Astrocyte (in vitro differentiated cells and primary cell): Measurements from ENCODE around the gene WASHC2C. TPM values are rescaled to one million over a fixed set of nuclear protein-coding genes. Genes with fewer than 3 reads are reported as not detected.
"Not testable (repeated sequence)": the region's sequence is repeated elsewhere in the genome, so short reads cannot be mapped to it uniquely, and the experiment has no call there.

ENCODE experiments used
- DNase-seq: peaks from one replicate; pipeline ENCODE4 v3.0.0-alpha.2; 2010; ENCODE audit warnings: low read depth
- FAIRE-seq: peaks from 2 replicates; lab custom pipeline; 2011; peaks lifted over from hg19 to GRCh38; lab: Jason Lieb, UNC
- H2AFZ ChIP-seq: 2 replicates; pipeline ENCODE4 v1.6.0; 2012; ENCODE audit warnings: low read depth, low read length, inconsistent platforms
- H3K27ac ChIP-seq: 2 replicates; pipeline ENCODE4 v1.5.1; 2011; ENCODE audit warnings: low read depth, low read length, inconsistent platforms
- H3K27me3 ChIP-seq: 2 replicates; pipeline ENCODE4 v1.6.0; 2011; ENCODE audit warnings: low read length, inconsistent platforms; ENCODE audit not compliant: insufficient read depth
- H3K36me3 ChIP-seq: 2 replicates; pipeline ENCODE4 v1.5.1; 2011; ENCODE audit warnings: low read length, inconsistent platforms; ENCODE audit not compliant: insufficient read depth
- H3K4me1 ChIP-seq: 2 replicates; pipeline ENCODE4 v1.5.1; 2011; ENCODE audit warnings: low read length, inconsistent platforms; ENCODE audit not compliant: insufficient read depth
- H3K4me2 ChIP-seq: 2 replicates; pipeline ENCODE4 v1.6.0; 2012; ENCODE audit warnings: low read length, inconsistent platforms
- H3K4me3 ChIP-seq: 2 replicates; pipeline ENCODE4 v1.5.1; 2011; ENCODE audit warnings: low read depth, mild to moderate bottlenecking, low read length, inconsistent platforms; ENCODE audit not compliant: insufficient read depth
- H3K79me2 ChIP-seq: 2 replicates; pipeline ENCODE4 v1.6.0; 2012; ENCODE audit warnings: mild to moderate bottlenecking, low read length, inconsistent platforms; ENCODE audit not compliant: insufficient read depth
- H3K9ac ChIP-seq: 2 replicates; pipeline ENCODE4 v1.6.0; 2012; ENCODE audit warnings: mild to moderate bottlenecking, low read length, inconsistent platforms
- H3K9me3 ChIP-seq: 2 replicates; pipeline ENCODE4 v1.5.1; 2012; ENCODE audit warnings: low read depth, mild to moderate bottlenecking, low read length, inconsistent platforms; ENCODE audit not compliant: insufficient read depth
- H4K20me1 ChIP-seq: 2 replicates; pipeline ENCODE4 v1.6.0; 2012; ENCODE audit warnings: low read length, inconsistent platforms; ENCODE audit not compliant: insufficient read depth
- H3K27ac Mint-ChIP-seq: one replicate; pipeline ENCODE4 v1.8.0; 2021; ENCODE audit warnings: mild to moderate bottlenecking, mixed read lengths; ENCODE audit not compliant: unreplicated experiment
- H3K27me3 Mint-ChIP-seq: one replicate; pipeline ENCODE4 v1.8.0; 2021; ENCODE audit warnings: low read depth, mixed read lengths; ENCODE audit not compliant: unreplicated experiment
- H3K36me3 Mint-ChIP-seq: one replicate; pipeline ENCODE4 v1.8.0; 2021; ENCODE audit warnings: low read depth, mixed read lengths; ENCODE audit not compliant: unreplicated experiment
- H3K4me1 Mint-ChIP-seq: one replicate; pipeline ENCODE4 v1.8.0; 2021; ENCODE audit warnings: low read depth, mixed read lengths; ENCODE audit not compliant: unreplicated experiment
- H3K4me3 Mint-ChIP-seq: one replicate; pipeline ENCODE4 v1.8.0; 2021; ENCODE audit warnings: mild to moderate bottlenecking, moderate library complexity, mixed read lengths; ENCODE audit not compliant: unreplicated experiment
- H3K9me3 Mint-ChIP-seq: one replicate; pipeline ENCODE4 v1.8.0; 2021; ENCODE audit warnings: mild to moderate bottlenecking, mixed read lengths; ENCODE audit not compliant: unreplicated experiment
- total RNA-seq: library from RNA; stranded (reverse); gene quantifications from 2 replicates; pipeline ENCODE4 v1.2.1, GENCODE V29; 2021

The WASHC2C gene
- total RNA-seq, 1 donor from 2014 or later: 39.6 TPM

DNA sequence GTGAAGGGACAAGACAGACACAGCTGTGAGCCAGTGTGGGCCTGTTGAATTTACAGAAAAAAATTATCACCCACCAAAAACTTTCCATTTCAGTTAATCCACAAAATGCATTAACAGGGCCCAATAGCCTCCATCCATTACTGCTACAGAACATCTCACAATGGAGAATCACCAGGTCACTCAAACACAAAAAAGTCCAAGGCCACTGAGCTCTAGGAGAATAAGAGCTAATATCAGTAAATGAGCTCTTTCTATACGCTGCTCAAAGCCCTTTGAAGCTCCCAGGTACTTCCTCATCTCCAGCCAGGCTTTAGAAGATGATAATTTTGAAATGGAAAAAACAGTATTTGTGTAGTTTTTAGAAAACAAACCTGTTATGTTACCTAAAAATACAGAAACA lies 9.4 kb upstream of the WASHC2C start:
- not testable (repeated sequence) for H3K4me1 ChIP-seq, H3K4me2 ChIP-seq, H3K4me3 ChIP-seq, H3K9me3 ChIP-seq, H3K9ac ChIP-seq, H3K4me3 Mint-ChIP-seq, FAIRE-seq, H3K36me3 ChIP-seq, H3K27ac ChIP-seq, H3K27me3 ChIP-seq, H3K4me1 Mint-ChIP-seq, H2AFZ ChIP-seq, H3K27ac Mint-ChIP-seq, H4K20me1 ChIP-seq, H3K36me3 Mint-ChIP-seq, H3K9me3 Mint-ChIP-seq, DNase-seq, H3K79me2 ChIP-seq
- peaks cover 18% of the 10 kb centered on the region for H3K27me3 Mint-ChIP-seq

DNA sequence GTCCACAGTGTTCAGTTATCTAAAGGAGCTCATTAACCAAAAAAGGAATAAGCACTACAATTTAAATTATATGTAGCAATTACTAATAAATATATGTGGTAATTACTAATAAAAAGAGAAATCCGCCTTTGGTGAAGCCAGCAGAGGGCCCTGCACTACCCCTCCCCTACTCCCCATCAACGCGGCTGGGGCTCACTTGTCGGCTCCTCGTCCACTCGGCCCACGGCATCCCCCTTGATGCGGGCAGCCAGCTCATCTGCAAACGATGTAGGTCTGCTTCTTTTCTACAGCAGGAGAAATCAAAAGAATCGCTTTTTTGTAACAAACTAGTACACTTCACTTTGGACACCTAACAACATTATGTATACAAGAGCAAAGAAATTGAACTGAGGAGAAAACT lies 5.6 kb upstream of the WASHC2C start:
- DNase-seq, H3K9me3 ChIP-seq, H3K4me2 ChIP-seq, H3K9ac ChIP-seq, H3K4me1 ChIP-seq, H3K36me3 ChIP-seq, FAIRE-seq, H3K9me3 Mint-ChIP-seq, H3K4me3 ChIP-seq, H2AFZ ChIP-seq, H3K36me3 Mint-ChIP-seq, H3K4me1 Mint-ChIP-seq, H3K79me2 ChIP-seq, H3K4me3 Mint-ChIP-seq, H3K27ac Mint-ChIP-seq, H4K20me1 ChIP-seq, H3K27me3 ChIP-seq, H3K27ac ChIP-seq: not testable (repeated sequence)
- H3K27me3 Mint-ChIP-seq: peaks cover 22% of the 10 kb centered on the region

DNA sequence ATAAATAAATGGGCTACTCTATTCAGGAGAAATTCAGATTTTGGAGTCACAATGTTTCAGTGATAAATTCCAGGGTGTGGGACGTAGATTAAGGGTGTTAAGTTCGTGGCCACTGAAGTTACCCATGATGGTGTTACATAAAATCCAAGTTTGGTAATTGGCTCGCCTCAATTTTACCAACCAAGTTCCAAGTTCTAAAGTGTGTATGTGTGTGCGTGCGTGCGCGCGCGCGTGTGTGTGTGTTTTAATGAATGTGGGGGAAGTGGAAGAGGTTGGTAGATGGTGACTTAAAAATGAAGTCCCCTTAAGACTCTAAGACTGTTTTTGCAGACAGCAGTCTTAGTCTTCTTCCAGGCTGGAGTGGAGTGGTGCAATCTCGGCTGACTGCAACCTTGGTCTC lies 3.2 kb upstream of the WASHC2C start:
- H3K36me3 ChIP-seq, H4K20me1 ChIP-seq, H3K27ac Mint-ChIP-seq, H3K4me3 ChIP-seq, H3K79me2 ChIP-seq, H3K4me3 Mint-ChIP-seq, H3K4me2 ChIP-seq, H3K27me3 ChIP-seq, DNase-seq, H3K4me1 Mint-ChIP-seq, FAIRE-seq, H3K27ac ChIP-seq, H3K9ac ChIP-seq, H3K27me3 Mint-ChIP-seq, H3K9me3 ChIP-seq, H3K9me3 Mint-ChIP-seq, H2AFZ ChIP-seq, H3K36me3 Mint-ChIP-seq, H3K4me1 ChIP-seq: not testable (repeated sequence)

DNA sequence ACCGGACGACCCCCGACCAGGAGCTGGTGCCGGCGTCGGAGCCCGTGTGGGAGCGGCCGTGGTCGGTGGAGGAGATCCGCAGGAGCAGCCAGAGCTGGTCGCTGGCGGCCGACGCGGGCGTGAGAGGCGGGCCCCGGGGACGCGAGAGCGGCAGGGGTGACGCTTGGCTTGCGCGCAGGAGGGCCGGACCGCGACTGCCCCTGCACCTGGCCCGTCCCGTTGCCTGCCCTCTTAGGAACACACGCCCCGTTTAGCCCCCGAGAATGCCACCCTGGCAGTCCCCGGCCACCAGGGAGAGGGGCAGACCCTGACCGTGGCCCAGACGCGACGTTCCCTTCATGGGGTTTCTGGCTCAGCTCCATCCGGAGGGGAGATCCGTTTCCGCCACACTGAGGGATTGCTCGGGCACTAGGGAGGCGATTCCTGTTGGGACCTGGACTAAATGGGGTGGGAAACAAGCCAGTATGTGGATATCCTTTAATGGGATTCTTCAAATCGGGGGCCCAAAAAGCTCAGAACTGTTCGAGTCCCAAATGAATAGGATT lies 427 bp downstream of the WASHC2C start:
- not testable (repeated sequence) for H3K27ac Mint-ChIP-seq, H3K79me2 ChIP-seq
- peak overlapping the region; percentile 81 for H3K4me2 ChIP-seq

DNA sequence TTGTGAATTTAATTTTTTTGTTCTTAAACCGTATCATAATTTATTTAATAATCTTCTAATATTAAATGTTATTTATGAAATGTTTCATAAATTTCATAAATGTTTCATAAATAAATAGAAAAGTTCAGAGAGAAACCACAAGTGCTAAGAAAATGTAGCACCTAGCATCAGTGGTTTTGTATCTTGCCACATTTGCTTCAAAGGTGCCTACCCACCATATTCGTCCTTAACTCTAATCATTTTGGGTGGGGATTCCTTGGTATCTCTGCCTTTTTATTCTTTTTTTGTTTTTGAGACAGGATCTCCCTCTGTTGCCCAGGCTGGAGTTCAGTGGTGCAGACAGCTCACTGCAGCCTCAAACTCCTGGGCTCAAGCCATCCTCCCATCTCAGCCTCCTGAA lies 7.4 kb downstream of the WASHC2C start:
- H3K4me1 Mint-ChIP-seq: not testable (repeated sequence)

More for the DNA sequence above, 427 bp downstream of the WASHC2C start:
- not testable (repeated sequence) for H3K27me3 Mint-ChIP-seq, FAIRE-seq, H3K4me1 ChIP-seq, H3K4me1 Mint-ChIP-seq, H3K27me3 ChIP-seq, H3K9me3 Mint-ChIP-seq, H3K9me3 ChIP-seq, H3K36me3 ChIP-seq, H4K20me1 ChIP-seq, DNase-seq, H3K36me3 Mint-ChIP-seq
- peak overlapping the region; percentile 88 for H3K4me3 Mint-ChIP-seq
- H3K27ac ChIP-seq: peak overlapping the region; percentile 61
- H3K9ac ChIP-seq: peak overlapping the region; percentile 83
- peak overlapping the region; percentile 89 for H2AFZ ChIP-seq
- peak overlapping the region; percentile 68 for H3K4me3 ChIP-seq

DNA sequence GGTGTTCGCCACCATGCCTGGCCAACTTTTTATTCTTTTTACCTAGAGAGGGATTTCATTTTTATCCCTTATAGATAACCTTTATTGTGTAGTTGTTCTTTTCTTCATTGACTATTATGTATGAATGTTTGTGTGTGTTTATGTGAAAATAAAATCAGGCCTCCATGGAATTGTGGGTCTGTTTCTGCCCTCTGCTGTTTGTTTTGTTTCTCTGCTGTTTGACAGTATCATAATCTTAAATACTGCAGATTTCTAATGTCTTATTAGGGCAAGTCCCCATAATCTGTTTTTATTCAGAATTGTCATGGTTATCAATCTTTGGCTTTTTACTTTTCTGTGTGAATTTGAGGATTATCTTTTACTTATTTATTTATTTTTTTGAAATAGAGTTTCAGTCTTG lies 7.8 kb downstream of the WASHC2C start:
- H3K79me2 ChIP-seq, H3K9me3 Mint-ChIP-seq, H3K27me3 ChIP-seq, H3K4me1 Mint-ChIP-seq, H3K4me1 ChIP-seq, DNase-seq, H3K4me3 ChIP-seq, H3K27ac Mint-ChIP-seq, FAIRE-seq, H3K27me3 Mint-ChIP-seq, H3K9ac ChIP-seq, H3K9me3 ChIP-seq, H2AFZ ChIP-seq, H3K27ac ChIP-seq, H3K4me2 ChIP-seq, H3K36me3 ChIP-seq, H3K36me3 Mint-ChIP-seq, H4K20me1 ChIP-seq, H3K4me3 Mint-ChIP-seq: not testable (repeated sequence)

More for the DNA sequence above, 7.4 kb downstream of the WASHC2C start:
- H3K79me2 ChIP-seq, H3K36me3 Mint-ChIP-seq, H4K20me1 ChIP-seq, H3K9me3 Mint-ChIP-seq, H3K4me3 ChIP-seq, H3K36me3 ChIP-seq, FAIRE-seq, H3K27me3 Mint-ChIP-seq, H3K27ac Mint-ChIP-seq, DNase-seq, H3K27ac ChIP-seq, H3K27me3 ChIP-seq, H3K4me2 ChIP-seq, H3K4me1 ChIP-seq, H3K9me3 ChIP-seq, H3K4me3 Mint-ChIP-seq, H3K9ac ChIP-seq, H2AFZ ChIP-seq: not testable (repeated sequence)
